GM12874 (cell line): ENCODE data around the gene ALDH3B2.

ENCODE experiments used
- CTCF ChIP-seq: IDR thresholded peaks from 2 replicates; pipeline ENCODE4 v1.5.1; 2011; ENCODE audit warnings: low read depth, mild to moderate bottlenecking, control low read depth, low read length, moderate library complexity; ENCODE audit not compliant: insufficient read depth

ALDH3B2 gene

DNA sequence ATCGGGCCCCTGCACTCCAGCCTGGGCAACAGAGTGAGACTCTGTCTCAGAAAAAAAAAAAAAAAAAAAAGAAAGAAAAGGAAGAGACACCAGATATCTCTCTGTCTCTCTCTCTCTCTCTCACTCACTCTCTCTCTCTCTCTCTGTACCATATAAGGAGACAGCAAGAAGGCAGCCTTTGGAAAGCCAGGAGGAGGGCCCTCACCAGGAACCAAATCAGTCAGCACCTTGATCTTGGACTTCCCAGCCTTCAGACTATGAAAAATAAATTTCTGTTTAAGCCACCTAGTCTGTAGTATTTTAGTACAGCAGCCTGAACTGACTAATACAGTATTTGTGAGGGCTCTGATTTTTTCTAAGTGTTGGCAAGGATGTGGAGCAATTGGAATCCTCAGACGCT lies 13.6 kb upstream of the ALDH3B2 start:
- TF ChIP-seq CTCF, result no peak

- TF ChIP-seq CTCF, result no peak
Measured at GRCh38 chr11:67680696-67681470, 6.5 kb upstream of the ALDH3B2 start.

GRCh38 chr11:67675058-67675747 lies 780 bp upstream of the ALDH3B2 start:
- no peak for TF ChIP-seq CTCF

DNA sequence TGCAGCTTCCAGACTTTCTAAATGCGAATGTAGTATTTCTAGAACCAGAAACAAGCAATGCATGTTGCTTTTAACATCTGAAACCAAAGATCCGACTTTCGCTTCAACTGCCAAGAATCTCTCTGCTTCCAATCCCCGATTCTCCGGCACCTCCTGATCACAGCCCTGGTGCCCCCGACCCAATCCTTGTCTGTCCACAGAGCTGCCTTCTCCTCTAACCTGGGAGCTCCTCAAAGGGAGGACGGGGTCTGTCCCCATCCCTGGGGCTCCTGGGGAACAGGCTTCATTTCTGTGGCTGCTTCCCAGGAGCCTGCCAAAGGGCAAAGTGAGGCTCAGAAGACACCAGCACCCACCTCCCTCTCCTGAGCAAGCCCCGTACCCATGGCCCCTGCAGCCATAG lies 521 bp downstream of the ALDH3B2 start:
- no peak for TF ChIP-seq CTCF

DNA sequence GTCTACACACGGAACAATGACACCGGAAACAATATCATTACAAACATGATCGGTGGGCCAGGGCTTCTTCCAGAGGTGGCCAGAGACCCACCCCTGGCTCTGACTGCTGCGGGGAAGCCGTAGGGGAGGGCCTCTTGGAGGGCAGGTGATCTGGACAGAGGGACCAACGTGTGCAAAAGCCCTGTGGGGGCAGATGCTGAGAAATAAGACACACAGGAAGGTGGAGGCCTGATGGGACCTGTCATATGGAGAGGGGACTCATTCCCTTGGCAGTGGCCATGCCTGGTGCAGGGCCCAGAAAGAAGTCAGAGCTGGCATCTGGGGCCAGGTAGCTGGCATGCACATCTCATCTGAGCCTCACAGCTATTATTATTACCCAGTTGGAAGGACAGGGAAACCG lies 1.1 kb downstream of the ALDH3B2 start:
- TF ChIP-seq CTCF, result no peak

DNA sequence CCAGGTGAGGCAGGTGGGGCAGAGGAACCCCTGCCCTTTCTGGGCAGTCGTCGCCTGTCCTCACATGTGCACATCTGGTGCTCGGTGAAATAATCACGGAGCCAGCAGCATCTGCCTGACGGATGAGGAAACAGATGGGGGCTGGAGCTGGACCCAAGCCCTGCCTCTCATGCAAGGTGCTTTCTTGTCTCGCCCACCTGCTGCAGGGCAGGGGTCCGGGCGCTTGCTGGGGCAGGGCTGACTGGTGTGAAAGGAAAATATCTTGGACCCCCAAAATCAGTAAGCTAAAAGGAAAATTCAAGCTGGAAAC lies 3.3 kb downstream of the ALDH3B2 start:
- no peak for TF ChIP-seq CTCF

DNA sequence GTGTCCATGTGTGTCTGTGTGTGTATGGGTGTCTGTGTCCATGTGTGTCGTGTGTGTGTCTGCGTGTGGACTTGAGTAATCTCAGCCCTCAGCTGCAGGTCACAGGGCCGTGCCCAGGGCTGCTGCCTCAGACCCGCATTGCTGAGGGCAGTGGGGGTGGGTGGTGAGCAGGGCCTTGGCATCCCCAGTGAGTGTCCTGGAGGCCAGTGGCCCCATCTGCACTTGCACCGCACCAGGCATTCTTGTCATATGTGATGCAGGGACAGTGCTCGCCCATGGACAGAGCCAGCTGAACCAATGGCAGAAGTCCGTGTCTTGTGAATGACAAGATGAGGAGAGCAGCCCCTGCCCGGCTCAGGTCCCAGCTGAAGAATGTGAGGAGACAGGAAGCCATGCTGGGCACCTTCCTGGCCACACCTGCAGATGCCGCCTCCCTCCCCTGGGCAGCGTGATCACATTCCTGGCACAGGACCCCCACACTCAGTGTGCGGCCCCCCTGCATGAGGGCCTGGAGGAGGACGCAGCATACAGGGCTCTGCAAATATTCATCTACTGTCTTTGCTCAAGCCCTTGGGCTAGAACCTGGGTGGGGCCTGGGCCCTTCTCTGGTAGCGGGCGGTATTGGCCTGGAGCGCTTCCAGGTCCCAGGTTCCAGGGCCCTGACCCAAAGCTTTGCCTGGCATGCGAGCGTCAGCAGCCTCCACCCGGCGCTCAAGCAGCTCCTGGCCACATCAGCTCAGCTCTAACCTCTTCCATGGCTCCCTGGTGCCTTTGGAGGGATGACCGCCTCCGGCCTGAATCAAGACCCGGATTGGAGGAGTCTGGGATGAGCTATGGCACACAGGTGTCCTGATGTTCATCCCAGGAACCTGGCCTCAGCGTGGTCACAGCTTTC lies 3.9 kb downstream of the ALDH3B2 start:
- no peak for TF ChIP-seq CTCF
